Measurements from ENCODE around the gene AUTS2.

DNA sequence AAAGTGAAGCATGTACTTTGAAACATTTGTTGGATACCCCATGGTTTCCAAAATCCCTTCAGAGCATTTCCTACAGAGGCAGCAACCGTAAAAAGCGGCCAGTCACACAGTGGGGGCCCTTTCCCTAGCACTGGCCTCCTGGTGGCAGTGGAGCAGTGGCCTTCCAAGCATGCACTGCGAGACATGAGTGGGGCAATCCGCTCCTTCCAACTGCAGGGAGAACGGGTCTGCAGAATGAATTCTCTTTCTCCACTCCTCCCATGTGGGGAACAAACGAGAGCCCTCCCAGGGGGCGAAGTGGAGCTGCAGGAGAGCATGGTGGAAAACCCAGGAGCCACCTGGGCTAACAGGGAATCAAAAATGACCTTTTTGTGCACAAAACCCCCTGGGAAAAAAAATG lies 990.7 kb downstream of the AUTS2 start:
- TF ChIP-seq, protein P1, sequence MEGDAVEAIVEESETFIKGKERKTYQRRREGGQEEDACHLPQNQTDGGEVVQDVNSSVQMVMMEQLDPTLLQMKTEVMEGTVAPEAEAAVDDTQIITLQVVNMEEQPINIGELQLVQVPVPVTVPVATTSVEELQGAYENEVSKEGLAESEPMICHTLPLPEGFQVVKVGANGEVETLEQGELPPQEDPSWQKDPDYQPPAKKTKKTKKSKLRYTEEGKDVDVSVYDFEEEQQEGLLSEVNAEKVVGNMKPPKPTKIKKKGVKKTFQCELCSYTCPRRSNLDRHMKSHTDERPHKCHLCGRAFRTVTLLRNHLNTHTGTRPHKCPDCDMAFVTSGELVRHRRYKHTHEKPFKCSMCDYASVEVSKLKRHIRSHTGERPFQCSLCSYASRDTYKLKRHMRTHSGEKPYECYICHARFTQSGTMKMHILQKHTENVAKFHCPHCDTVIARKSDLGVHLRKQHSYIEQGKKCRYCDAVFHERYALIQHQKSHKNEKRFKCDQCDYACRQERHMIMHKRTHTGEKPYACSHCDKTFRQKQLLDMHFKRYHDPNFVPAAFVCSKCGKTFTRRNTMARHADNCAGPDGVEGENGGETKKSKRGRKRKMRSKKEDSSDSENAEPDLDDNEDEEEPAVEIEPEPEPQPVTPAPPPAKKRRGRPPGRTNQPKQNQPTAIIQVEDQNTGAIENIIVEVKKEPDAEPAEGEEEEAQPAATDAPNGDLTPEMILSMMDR (IDR thresholded peaks at IDR 0.05): no peak
- TF ChIP-seq POLR2A (IDR thresholded peaks at IDR 0.05): no peak
- no peak for TF ChIP-seq POLR2AphosphoS5 (IDR thresholded peaks at IDR 0.05)
- no peak for TF ChIP-seq EP300 (IDR thresholded peaks at IDR 0.05)
